ENCODE measurements around the gene ZNF485. TPM values are rescaled to one million over a fixed set of nuclear protein-coding genes. Genes with fewer than 3 reads are reported as not detected.

ZNF485 gene
- polyA plus RNA-seq, 1 of the 3 experiments (the other 2 are of a cell fraction) = 3.0 TPM

DNA sequence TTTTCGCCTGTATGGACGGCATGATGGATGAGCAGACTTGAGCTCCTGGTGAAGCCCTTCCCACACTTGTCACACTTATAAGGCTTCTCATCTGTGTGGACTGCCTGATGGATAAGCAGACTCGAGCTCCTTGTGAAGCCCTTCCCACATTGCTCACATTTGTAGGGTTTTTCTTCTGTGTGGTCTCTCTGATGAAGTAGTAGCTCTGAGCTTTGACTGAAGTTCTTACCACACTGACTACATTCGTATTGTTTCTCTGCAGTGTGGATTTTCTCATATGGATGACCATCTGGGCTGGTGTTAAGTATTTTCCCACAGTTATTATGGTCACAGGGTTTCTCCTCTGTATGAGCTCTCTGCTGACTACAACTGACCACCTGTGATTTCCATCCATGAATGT is 49.0 kb upstream of the ZNF485 start:
- H3K27ac ChIP-seq (ENCODE audit: low read depth in 2 of 2, low read length in 1 of 2) = no peak overlapping the region
- no peaks in the 10 kb centered on the region for H3K79me2 ChIP-seq (ENCODE audit: insufficient read depth)
- no peak for DNase-seq
- H3K9me2 ChIP-seq = no peaks in the 10 kb centered on the region
- H3K9me3 ChIP-seq = no peaks in the 10 kb centered on the region; the same call in 1 of the 2 replicates
- H3K27me3 ChIP-seq (ENCODE audit: insufficient read depth) = no peaks in the 10 kb centered on the region
- H2AFZ ChIP-seq (ENCODE audit: low read depth) = no peak overlapping the region
- TF ChIP-seq EP300 (IDR thresholded peaks at IDR 0.05; ENCODE audit: borderline replicate concordance in 1 of 2, low read depth in 1 of 2, low read length in 1 of 2) (no peak), TAF1 (IDR thresholded peaks at IDR 0.05; ENCODE audit: borderline replicate concordance, low read depth, low read length) (no peak), GATA2 (CRISPR knock-in tag; IDR thresholded peaks at IDR 0.05) (no peak), MXI1 (IDR thresholded peaks at IDR 0.05; ENCODE audit: low read depth, low read length) (no peak), ZBTB33 (IDR thresholded peaks at IDR 0.05; ENCODE audit: borderline replicate concordance, low read depth) (no peak), RCOR1 (IDR thresholded peaks at IDR 0.05; ENCODE audit: low read length) (no peak), NFIC (IDR thresholded peaks at IDR 0.05; ENCODE audit: borderline replicate concordance) (no peak), EZH2phosphoT487 (IDR thresholded peaks at IDR 0.05; ENCODE audit: borderline replicate concordance, low read depth) (no peak), TCF12 (IDR thresholded peaks at IDR 0.05) (no peak), TEAD4 (IDR thresholded peaks at IDR 0.05; ENCODE audit: borderline replicate concordance, insufficient read depth) (no peak), NRF1 (IDR thresholded peaks at IDR 0.05; ENCODE audit: low read depth, low read length) (no peak), PBX3 (IDR thresholded peaks at IDR 0.05) (no peak), RAD21 (IDR thresholded peaks at IDR 0.05; ENCODE audit: low read length) (no peak), FOXJ3 (CRISPR knock-in tag; IDR thresholded peaks at IDR 0.05) (no peak)
- TF ChIP-seq, protein P1, sequence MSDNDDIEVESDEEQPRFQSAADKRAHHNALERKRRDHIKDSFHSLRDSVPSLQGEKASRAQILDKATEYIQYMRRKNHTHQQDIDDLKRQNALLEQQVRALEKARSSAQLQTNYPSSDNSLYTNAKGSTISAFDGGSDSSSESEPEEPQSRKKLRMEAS (IDR thresholded peaks at IDR 0.05; ENCODE audit: low read depth) = no peak
- TF ChIP-seq, protein P2, sequence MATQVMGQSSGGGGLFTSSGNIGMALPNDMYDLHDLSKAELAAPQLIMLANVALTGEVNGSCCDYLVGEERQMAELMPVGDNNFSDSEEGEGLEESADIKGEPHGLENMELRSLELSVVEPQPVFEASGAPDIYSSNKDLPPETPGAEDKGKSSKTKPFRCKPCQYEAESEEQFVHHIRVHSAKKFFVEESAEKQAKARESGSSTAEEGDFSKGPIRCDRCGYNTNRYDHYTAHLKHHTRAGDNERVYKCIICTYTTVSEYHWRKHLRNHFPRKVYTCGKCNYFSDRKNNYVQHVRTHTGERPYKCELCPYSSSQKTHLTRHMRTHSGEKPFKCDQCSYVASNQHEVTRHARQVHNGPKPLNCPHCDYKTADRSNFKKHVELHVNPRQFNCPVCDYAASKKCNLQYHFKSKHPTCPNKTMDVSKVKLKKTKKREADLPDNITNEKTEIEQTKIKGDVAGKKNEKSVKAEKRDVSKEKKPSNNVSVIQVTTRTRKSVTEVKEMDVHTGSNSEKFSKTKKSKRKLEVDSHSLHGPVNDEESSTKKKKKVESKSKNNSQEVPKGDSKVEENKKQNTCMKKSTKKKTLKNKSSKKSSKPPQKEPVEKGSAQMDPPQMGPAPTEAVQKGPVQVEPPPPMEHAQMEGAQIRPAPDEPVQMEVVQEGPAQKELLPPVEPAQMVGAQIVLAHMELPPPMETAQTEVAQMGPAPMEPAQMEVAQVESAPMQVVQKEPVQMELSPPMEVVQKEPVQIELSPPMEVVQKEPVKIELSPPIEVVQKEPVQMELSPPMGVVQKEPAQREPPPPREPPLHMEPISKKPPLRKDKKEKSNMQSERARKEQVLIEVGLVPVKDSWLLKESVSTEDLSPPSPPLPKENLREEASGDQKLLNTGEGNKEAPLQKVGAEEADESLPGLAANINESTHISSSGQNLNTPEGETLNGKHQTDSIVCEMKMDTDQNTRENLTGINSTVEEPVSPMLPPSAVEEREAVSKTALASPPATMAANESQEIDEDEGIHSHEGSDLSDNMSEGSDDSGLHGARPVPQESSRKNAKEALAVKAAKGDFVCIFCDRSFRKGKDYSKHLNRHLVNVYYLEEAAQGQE (IDR thresholded peaks at IDR 0.05; ENCODE audit: low read depth, low read length) = no peak
- no peaks in the 10 kb centered on the region for H3K4me1 ChIP-seq (ENCODE audit: control insufficient read depth in 1 of 2, insufficient read depth in 2 of 2, low read depth in 1 of 2, low read length in 1 of 2)
- no peak overlapping the region for H3K9ac ChIP-seq
- CTCF ChIA-PET = no interaction called here
- peaks cover 40 to 54% of the 10 kb centered on the region in 2 experiments for H3K36me3 ChIP-seq (replicated peaks in 1 of 2; ENCODE audit: control insufficient read depth in 1 of 2, insufficient read depth in 2 of 2, low read length in 1 of 2)
- POLR2A ChIA-PET = no interaction called here
- no peak overlapping the region; a peak in 1 of 4 replicates for H3K4me3 ChIP-seq (ENCODE audit: low read depth in 2 of 2, low read length in 1 of 2)
- WGBS (ENCODE audit: low lambda C conversion rate) = 91% methylated on average over 4 of the region's 4 CpGs
- no peaks in the 10 kb centered on the region for H3F3A ChIP-seq (replicated peaks; ENCODE audit: insufficient read depth)
- H3K4me2 ChIP-seq = no peak overlapping the region
- H4K20me1 ChIP-seq (ENCODE audit: insufficient read depth) = no peaks in the 10 kb centered on the region
